ENCODE results near the gene GRAMD1A.

The GRAMD1A gene

DNA sequence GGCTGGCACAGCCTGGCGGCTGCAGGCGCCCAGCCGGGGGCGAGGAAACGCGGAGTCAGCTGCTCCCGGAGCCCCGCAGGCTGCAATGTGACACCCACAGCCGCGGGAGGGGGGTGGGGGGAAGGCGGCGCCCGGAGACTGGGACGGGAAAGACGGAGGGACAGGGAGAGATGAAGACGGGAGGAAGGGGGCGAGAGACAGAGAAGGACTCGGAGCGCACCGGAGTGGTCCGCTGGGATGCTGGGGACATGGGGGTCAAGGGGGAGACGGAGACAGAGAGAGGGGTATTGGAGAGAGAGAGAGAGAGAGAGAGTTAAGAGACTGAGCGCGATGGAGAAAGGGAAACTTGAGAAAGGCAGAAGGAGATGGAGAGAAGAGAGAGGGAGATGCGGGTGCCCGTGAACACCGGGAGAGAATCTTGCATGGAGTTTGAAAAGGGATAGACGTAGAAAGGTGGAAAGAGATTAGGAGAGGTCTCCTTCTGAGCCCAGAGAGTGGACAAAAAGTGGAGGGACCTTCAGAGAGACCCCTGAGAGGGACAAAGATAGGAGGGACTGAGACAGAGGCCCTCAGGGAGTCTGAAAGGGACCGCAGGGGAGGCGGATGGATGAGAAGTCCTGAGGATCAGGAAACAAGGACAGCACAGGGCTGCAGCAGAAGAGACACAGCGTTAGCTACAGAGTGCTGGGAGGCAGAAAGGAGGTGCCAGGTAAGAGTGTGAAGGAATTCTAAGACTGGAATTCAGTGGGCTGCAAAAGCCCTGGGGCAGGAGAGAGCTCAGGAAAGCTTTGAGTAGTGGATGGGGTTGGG, 31.2 kb downstream of the GRAMD1A start:
- H3K4me3 ChIP-seq (ENCODE audit: insufficient read depth in 1 of 2, low read depth in 1 of 2, low read length in 2 of 2): peak overlapping the region; percentile 60 to 83
- H3K36me3 ChIP-seq (ENCODE audit: control insufficient read depth in 1 of 2, insufficient read depth in 2 of 2, low read depth in 1 of 2, low read length in 2 of 2): peaks cover 31 to 32% of the 10 kb centered on the region in 2 experiments
- H2BK120ac ChIP-seq (ENCODE audit: low read depth, low read length): no peak overlapping the region
- peak overlapping the region; percentile 98 for H3K4me2 ChIP-seq (ENCODE audit: low read length, poor library complexity, severe bottlenecking)
- no peak overlapping the region for H4K8ac ChIP-seq (ENCODE audit: low read length)
- H2AK5ac ChIP-seq (ENCODE audit: low read length, severe bottlenecking): no peak overlapping the region
- 5% methylated on average over 31 of the region's 31 CpGs for WGBS
- H3K23ac ChIP-seq (ENCODE audit: low read length in 2 of 2): peak overlapping the region in 1 of 2 experiments; percentile 95
- H4K91ac ChIP-seq (ENCODE audit: low read length): no peak overlapping the region
- no peaks in the 10 kb centered on the region for H3K79me1 ChIP-seq (replicated peaks; ENCODE audit: low read length, poor library complexity, severe bottlenecking)
- no peak overlapping the region for H3K14ac ChIP-seq (ENCODE audit: low read length in 2 of 2)
- peaks cover 16 to 18% of the 10 kb centered on the region in 2 experiments for H3K27me3 ChIP-seq (ENCODE audit: control insufficient read depth in 1 of 2, insufficient read depth in 1 of 2, low read length in 2 of 2)
- no peak overlapping the region for H3K4ac ChIP-seq (ENCODE audit: low read depth in 1 of 2, low read length in 2 of 2)
- peak; percentile 48 for DNase-seq
- H2BK5ac ChIP-seq (ENCODE audit: low read depth, low read length, poor library complexity, severe bottlenecking): no peak overlapping the region
- no peak overlapping the region for H2AFZ ChIP-seq (ENCODE audit: low read depth, low read length)
- H2BK15ac ChIP-seq (ENCODE audit: low read depth, poor library complexity, severe bottlenecking): no peak overlapping the region
- H3K18ac ChIP-seq (ENCODE audit: low read depth in 1 of 2, low read length in 2 of 2): no peak overlapping the region
- H3K9me3 ChIP-seq (ENCODE audit: control insufficient read depth, low read length): no peaks in the 10 kb centered on the region
- peak overlapping the region in 1 of 2 experiments; percentile 11 for H2BK12ac ChIP-seq (ENCODE audit: low read length in 2 of 2)
- peak overlapping the region; percentile 65 for H3K9ac ChIP-seq (ENCODE audit: low read length)
- H3K27ac ChIP-seq (ENCODE audit: low read length, poor library complexity, severe bottlenecking): no peak overlapping the region
- H3K4me1 ChIP-seq (ENCODE audit: control insufficient read depth, insufficient read depth, low read depth, low read length): peaks cover 23% of the 10 kb centered on the region

DNA sequence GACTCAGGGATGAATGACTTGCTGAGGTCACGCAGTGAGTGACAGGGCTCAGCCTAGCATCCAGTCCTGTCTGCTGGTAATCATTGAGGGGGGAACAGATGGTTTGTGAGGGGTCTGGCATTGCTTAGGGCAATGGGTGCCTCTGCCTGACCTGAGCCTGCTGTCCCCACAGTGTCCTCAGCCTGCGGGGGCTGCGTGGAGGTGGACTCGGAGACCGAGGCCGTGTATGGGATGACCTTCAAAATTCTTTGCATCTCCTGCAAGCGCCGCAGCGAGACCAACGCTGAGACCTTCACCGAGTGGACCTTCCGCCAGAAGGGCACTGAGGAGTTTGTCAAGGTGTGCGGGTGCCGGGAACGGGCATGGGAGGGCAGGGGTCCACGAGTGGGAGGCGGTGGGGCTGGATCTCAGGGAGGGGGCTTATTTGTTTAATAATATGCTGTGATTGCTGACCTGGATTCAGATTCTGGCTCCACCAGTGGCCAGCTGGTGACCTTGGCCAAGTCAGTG, 32.3 kb downstream of the GRAMD1A start:
- H3K27me3 ChIP-seq (ENCODE audit: control insufficient read depth in 1 of 2, insufficient read depth in 1 of 2, low read length in 2 of 2): peaks cover 16 to 18% of the 10 kb centered on the region in 2 experiments
- H2BK5ac ChIP-seq (ENCODE audit: low read depth, low read length, poor library complexity, severe bottlenecking): no peak overlapping the region
- no peak overlapping the region for H2AFZ ChIP-seq (ENCODE audit: low read depth, low read length)
- no peaks in the 10 kb centered on the region for H3K9me3 ChIP-seq (ENCODE audit: control insufficient read depth, low read length)
- H3K4ac ChIP-seq (ENCODE audit: low read depth in 1 of 2, low read length in 2 of 2): no peak overlapping the region
- no peak overlapping the region for H2AK5ac ChIP-seq (ENCODE audit: low read length, severe bottlenecking)
- H3K18ac ChIP-seq (ENCODE audit: low read depth in 1 of 2, low read length in 2 of 2): no peak overlapping the region
- H2BK120ac ChIP-seq (ENCODE audit: low read depth, low read length): no peak overlapping the region
- H3K23ac ChIP-seq (ENCODE audit: low read length in 2 of 2): no peak overlapping the region
- 98% methylated on average over 17 of the region's 17 CpGs for WGBS
- no peak overlapping the region for H3K9ac ChIP-seq (ENCODE audit: low read length)
- no peak overlapping the region for H2BK15ac ChIP-seq (ENCODE audit: low read depth, poor library complexity, severe bottlenecking)
- no peak overlapping the region for H3K27ac ChIP-seq (ENCODE audit: low read length, poor library complexity, severe bottlenecking)
- no peak overlapping the region for H3K4me2 ChIP-seq (ENCODE audit: low read length, poor library complexity, severe bottlenecking)
- H3K4me3 ChIP-seq (ENCODE audit: insufficient read depth in 1 of 2, low read depth in 1 of 2, low read length in 2 of 2): no peak overlapping the region
- H4K91ac ChIP-seq (ENCODE audit: low read length): peak overlapping the region; percentile 20
- H3K79me1 ChIP-seq (replicated peaks; ENCODE audit: low read length, poor library complexity, severe bottlenecking): no peaks in the 10 kb centered on the region
- H3K14ac ChIP-seq (ENCODE audit: low read length in 2 of 2): no peak overlapping the region
- H4K8ac ChIP-seq (ENCODE audit: low read length): no peak overlapping the region
- no peak overlapping the region for H2BK12ac ChIP-seq (ENCODE audit: low read length in 2 of 2)
- peaks cover 27% of the 10 kb centered on the region for H3K4me1 ChIP-seq (ENCODE audit: control insufficient read depth, insufficient read depth, low read depth, low read length)
- peaks cover 20% of the 10 kb centered on the region in 2 experiments for H3K36me3 ChIP-seq (ENCODE audit: control insufficient read depth in 1 of 2, insufficient read depth in 2 of 2, low read depth in 1 of 2, low read length in 2 of 2)
- no peak for DNase-seq

DNA sequence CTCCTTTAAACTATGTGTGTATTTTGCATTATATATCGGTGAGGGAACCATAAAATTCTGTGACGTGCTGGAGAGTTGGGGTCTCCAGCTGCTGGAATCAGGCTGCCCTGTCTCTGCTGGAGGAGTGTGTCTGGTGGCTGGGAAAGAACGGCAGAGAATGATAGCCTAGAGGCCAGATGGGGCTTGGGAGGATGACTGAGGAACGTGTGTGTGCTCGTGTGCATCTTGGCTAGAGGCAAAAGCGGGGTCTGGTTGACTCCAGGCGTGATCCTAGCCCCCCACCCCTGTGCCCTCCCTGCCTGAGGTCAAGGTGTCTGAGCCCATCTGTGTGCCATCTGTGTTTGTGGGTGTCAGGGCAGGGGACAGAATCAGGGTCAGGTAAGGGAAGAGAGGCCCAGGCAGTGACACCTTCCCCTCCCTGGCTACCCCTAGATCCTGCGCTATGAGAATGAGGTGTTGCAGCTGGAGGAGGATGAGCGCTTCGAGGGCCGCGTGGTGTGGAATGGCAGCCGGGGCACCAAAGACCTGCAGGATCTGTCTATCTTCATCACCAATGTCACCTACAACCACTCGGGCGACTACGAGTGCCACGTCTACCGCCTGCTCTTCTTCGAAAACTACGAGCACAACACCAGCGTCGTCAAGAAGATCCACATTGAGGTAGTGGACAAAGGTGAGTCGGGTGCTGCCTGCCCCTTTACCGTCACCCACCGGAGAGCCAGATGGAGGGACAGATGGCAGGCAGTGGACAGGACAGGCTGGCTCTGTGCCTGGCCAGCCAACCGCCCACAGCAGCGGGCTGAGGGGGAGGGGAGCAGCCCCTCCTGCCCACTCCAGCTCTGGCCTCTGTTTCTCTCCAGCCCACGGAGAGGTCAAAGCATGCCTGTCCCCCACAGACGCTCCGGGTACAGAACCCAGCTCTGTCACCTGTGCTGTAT, 33.2 kb downstream of the GRAMD1A start:
- DNase-seq: no peak
- peak overlapping the region in 1 of 2 experiments; percentile 38 for H2BK12ac ChIP-seq (ENCODE audit: low read length in 2 of 2)
- no peak overlapping the region for H2BK120ac ChIP-seq (ENCODE audit: low read depth, low read length)
- H4K91ac ChIP-seq (ENCODE audit: low read length): no peak overlapping the region
- no peak overlapping the region for H2AFZ ChIP-seq (ENCODE audit: low read depth, low read length)
- no peaks in the 10 kb centered on the region for H3K79me1 ChIP-seq (replicated peaks; ENCODE audit: low read length, poor library complexity, severe bottlenecking)
- H3K4me1 ChIP-seq (ENCODE audit: control insufficient read depth, insufficient read depth, low read depth, low read length): peaks cover 23% of the 10 kb centered on the region
- no peak overlapping the region for H3K4ac ChIP-seq (ENCODE audit: low read depth in 1 of 2, low read length in 2 of 2)
- H2BK5ac ChIP-seq (ENCODE audit: low read depth, low read length, poor library complexity, severe bottlenecking): no peak overlapping the region
- H4K8ac ChIP-seq (ENCODE audit: low read length): no peak overlapping the region
- H3K18ac ChIP-seq (ENCODE audit: low read depth in 1 of 2, low read length in 2 of 2): no peak overlapping the region
- H2AK5ac ChIP-seq (ENCODE audit: low read length, severe bottlenecking): no peak overlapping the region
- 91% methylated on average over 30 of the region's 30 CpGs for WGBS
- H3K9ac ChIP-seq (ENCODE audit: low read length): no peak overlapping the region
- peaks cover 16 to 18% of the 10 kb centered on the region in 2 experiments for H3K27me3 ChIP-seq (ENCODE audit: control insufficient read depth in 1 of 2, insufficient read depth in 1 of 2, low read length in 2 of 2)
- H3K4me3 ChIP-seq (ENCODE audit: insufficient read depth in 1 of 2, low read depth in 1 of 2, low read length in 2 of 2): peak overlapping the region in 1 of 2 experiments; percentile 21
- H3K27ac ChIP-seq (ENCODE audit: low read length, poor library complexity, severe bottlenecking): no peak overlapping the region
- no peak overlapping the region for H2BK15ac ChIP-seq (ENCODE audit: low read depth, poor library complexity, severe bottlenecking)
- no peak overlapping the region for H3K23ac ChIP-seq (ENCODE audit: low read length in 2 of 2)
- no peaks in the 10 kb centered on the region for H3K9me3 ChIP-seq (ENCODE audit: control insufficient read depth, low read length)
- peaks cover 11% of the 10 kb centered on the region in 2 experiments for H3K36me3 ChIP-seq (ENCODE audit: control insufficient read depth in 1 of 2, insufficient read depth in 2 of 2, low read depth in 1 of 2, low read length in 2 of 2)
- H3K4me2 ChIP-seq (ENCODE audit: low read length, poor library complexity, severe bottlenecking): no peak overlapping the region
- H3K14ac ChIP-seq (ENCODE audit: low read length in 2 of 2): peak overlapping the region in 1 of 2 experiments; percentile 71

Measured in mesenchymal stem cell (in vitro differentiated cells and primary cell).